H1 (cell line): ENCODE results near the gene DOK7. TPM values are rescaled to one million over a fixed set of nuclear protein-coding genes. Genes with fewer than 3 reads are reported as not detected.

Experiments
- CTCF ChIA-PET: fragments of 300-600 bp; sonication (Branson Sonifier 250); formaldehyde crosslinking; loops from one replicate; lab custom pipeline; 2021; ENCODE audit not compliant: partially characterized antibody; lab: Charles Lee
- POLR2A ChIA-PET: fragments of 300-600 bp; sonication (Branson Sonifier 250); formaldehyde crosslinking; loops from one replicate; lab custom pipeline; 2021; ENCODE audit warnings: inconsistent platforms; ENCODE audit not compliant: partially characterized antibody; lab: Charles Lee
- DNase-seq, 2 experiments: peaks; one replicate each; pipeline versions ENCODE4 v3.0.0 to v3.0.0-alpha.2; 2010 to 2022; ENCODE audit warnings: low spot score in 2 of 2, low read depth in 1 of 2, mixed read lengths in 1 of 2
- FAIRE-seq: peaks from 2 replicates; lab custom pipeline; 2011; peaks lifted over from hg19 to GRCh38; lab: Jason Lieb, UNC
- H2AFZ ChIP-seq: 2 replicates; pipeline ENCODE4 v1.8.1; 2012; ENCODE audit warnings: low read length, inconsistent platforms
- H2AK5ac ChIP-seq: 2 replicates; pipeline ENCODE4 v1.6.1; 2013; ENCODE audit warnings: low read depth, low read length
- H2BK120ac ChIP-seq: replicated peaks from 2 replicates; pipeline ENCODE3; 2013; ENCODE audit warnings: low read depth, low read length, inconsistent platforms
- H2BK12ac ChIP-seq: 2 replicates; pipeline ENCODE4 v1.6.1; 2013; ENCODE audit warnings: low read depth, low read length
- H2BK15ac ChIP-seq: 2 replicates; pipeline ENCODE4 v1.6.1; 2013; ENCODE audit warnings: low read length
- H2BK20ac ChIP-seq: 2 replicates; pipeline ENCODE4 v1.6.1; 2013; ENCODE audit warnings: low read length
- H2BK5ac ChIP-seq: 2 replicates; pipeline ENCODE4 v1.6.1; 2013; ENCODE audit warnings: low read depth, low read length
- H3K14ac ChIP-seq: 2 replicates; pipeline ENCODE4 v1.6.1; 2013; ENCODE audit warnings: inconsistent platforms; ENCODE audit not compliant: insufficient read length
- H3K18ac ChIP-seq: 2 replicates; pipeline ENCODE4 v1.6.1; 2013; ENCODE audit warnings: low read length; ENCODE audit errors: extremely low read depth
- H3K23ac ChIP-seq: 2 replicates; pipeline ENCODE4 v1.6.1; 2013; ENCODE audit warnings: inconsistent platforms; ENCODE audit not compliant: insufficient read length
- H3K23me2 ChIP-seq: 2 replicates; pipeline ENCODE4 v1.6.1; 2013; ENCODE audit warnings: low read depth, low read length
- H3K27ac ChIP-seq: 2 replicates; pipeline ENCODE4 v1.6.1; 2011; ENCODE audit warnings: low read depth, low read length, inconsistent platforms
- H3K27me3 ChIP-seq, 4 experiments: replicated peaks in 1 of 4; 1 replicate in 1 of 4; 2 replicates in 3 of 4; pipeline versions ENCODE4 v1.6.1 to v1.8.1; 2011 to 2013; ENCODE audit warnings: low read length in 3 of 4, mild to moderate bottlenecking in 3 of 4, inconsistent platforms in 2 of 4, mixed read lengths in 2 of 4, moderate library complexity in 1 of 4; ENCODE audit not compliant: control insufficient read depth in 3 of 4, insufficient read depth in 3 of 4; ENCODE audit errors: extremely low read depth in 1 of 4
- H3K36me3 ChIP-seq, 4 experiments: 2 replicates each; pipeline versions ENCODE4 v1.6.1 to v1.8.1; 2011 to 2013; ENCODE audit warnings: mild to moderate bottlenecking in 4 of 4, low read length in 3 of 4, moderate library complexity in 2 of 4, control low read depth in 1 of 4, inconsistent platforms in 1 of 4; ENCODE audit not compliant: insufficient read depth in 4 of 4, control insufficient read depth in 2 of 4
- H3K4ac ChIP-seq: replicated peaks from 2 replicates; pipeline ENCODE3; 2013; ENCODE audit warnings: low read length, low read depth, mixed read lengths, inconsistent platforms; ENCODE audit not compliant: insufficient read length
- H3K4me1 ChIP-seq, 4 experiments: replicated peaks in 1 of 4; 1 replicate in 1 of 4; 2 replicates in 3 of 4; pipeline versions ENCODE4 v1.6.1 to v1.8.1; 2011 to 2013; ENCODE audit warnings: low read length in 3 of 4, inconsistent platforms in 2 of 4, mixed read lengths in 1 of 4; ENCODE audit not compliant: insufficient read depth in 4 of 4, control insufficient read depth in 3 of 4
- H3K4me2 ChIP-seq, 2 experiments: 2 replicates each; pipeline versions ENCODE4 v1.6.1 to v1.8.1; 2011 to 2013; ENCODE audit warnings: low read depth in 2 of 2, low read length in 2 of 2, control low read depth in 1 of 2, inconsistent platforms in 1 of 2, mild to moderate bottlenecking in 1 of 2; ENCODE audit not compliant: insufficient read depth in 1 of 2
- H3K4me3 ChIP-seq, 4 experiments: fragments of 200-600, 300-600 bp in 1 of 4; sonication (generic), shearing (Covaris generic), sonication (Bioruptor Twin) in 1 of 4; 2 replicates each; pipeline versions ENCODE4 v1.5.1 to v1.8.1; 2011 to 2016; ENCODE audit warnings: low read length in 4 of 4, low read depth in 3 of 4, control low read depth in 2 of 4, inconsistent platforms in 2 of 4, mild to moderate bottlenecking in 2 of 4, mixed read lengths in 1 of 4, moderate library complexity in 1 of 4; ENCODE audit not compliant: insufficient read depth in 2 of 4; ENCODE audit errors: extremely low read depth in 1 of 4
- H3K56ac ChIP-seq: replicated peaks from 2 replicates; pipeline ENCODE3; 2013; ENCODE audit warnings: low read depth, mild to moderate bottlenecking, mixed read lengths, low read length, inconsistent platforms; ENCODE audit not compliant: insufficient read length
- H3K79me1 ChIP-seq: 2 replicates; pipeline ENCODE4 v1.6.1; 2013; ENCODE audit warnings: low read depth, low read length, control low read depth
- H3K79me2 ChIP-seq, 2 experiments: 2 replicates each; pipeline versions ENCODE4 v1.6.1 to v1.8.1; 2012 to 2013; ENCODE audit warnings: low read length in 2 of 2, mild to moderate bottlenecking in 2 of 2, inconsistent platforms in 1 of 2; ENCODE audit not compliant: insufficient read depth in 2 of 2, control insufficient read depth in 1 of 2
- H3K9ac ChIP-seq, 4 experiments: replicated peaks in 1 of 4; 1 replicate in 1 of 4; 2 replicates in 3 of 4; pipeline versions ENCODE4 v1.6.1 to v1.8.1; 2011 to 2013; ENCODE audit warnings: low read depth in 3 of 4, low read length in 3 of 4, control low read depth in 2 of 4, mild to moderate bottlenecking in 2 of 4, moderate library complexity in 2 of 4, inconsistent platforms in 1 of 4; ENCODE audit errors: extremely low read depth in 1 of 4
- H3K9me3 ChIP-seq, 2 experiments: 2 replicates each; pipeline versions ENCODE4 v1.6.1 to v1.8.1; 2012 to 2013; ENCODE audit warnings: mild to moderate bottlenecking in 2 of 2, moderate library complexity in 2 of 2, control low read depth in 1 of 2, inconsistent platforms in 1 of 2, low read depth in 1 of 2, low read length in 1 of 2, mixed read lengths in 1 of 2; ENCODE audit not compliant: insufficient read depth in 2 of 2
- H4K20me1 ChIP-seq, 2 experiments: replicated peaks in 1 of 2; 2 replicates each; pipeline versions ENCODE3 to v1.8.1; 2011 to 2013; ENCODE audit warnings: inconsistent platforms in 2 of 2, low read length in 2 of 2, mild to moderate bottlenecking in 1 of 2; ENCODE audit not compliant: insufficient read depth in 2 of 2, control insufficient read depth in 1 of 2
- H4K5ac ChIP-seq: 2 replicates; pipeline ENCODE4 v1.6.1; 2013; ENCODE audit warnings: low read length, low read depth, mixed read lengths, inconsistent platforms; ENCODE audit not compliant: insufficient read length
- H4K8ac ChIP-seq: 2 replicates; pipeline ENCODE4 v1.8.0; 2013; ENCODE audit warnings: mild to moderate bottlenecking, moderate library complexity, low read length, inconsistent platforms; ENCODE audit not compliant: insufficient read depth; ENCODE audit errors: extremely low read depth
- H4K91ac ChIP-seq: replicated peaks from 2 replicates; pipeline ENCODE3; 2013; ENCODE audit warnings: low read length, mixed read lengths, inconsistent platforms; ENCODE audit not compliant: insufficient read length
- EZH2 ChIP-seq: fragments of 200-600 bp; sonication (generic); IDR thresholded peaks from 2 replicates; pipeline ENCODE4 v1.7.1; 2012; ENCODE audit warnings: low read depth, mild to moderate bottlenecking, moderate library complexity, low read length, inconsistent platforms; ENCODE audit not compliant: severe bottlenecking
- MAFK ChIP-seq: IDR thresholded peaks from 2 replicates; pipeline ENCODE4 v1.6.1; 2012; ENCODE audit warnings: low read depth, mild to moderate bottlenecking, improper control_type of control experiment, low read length
- NANOG ChIP-seq: IDR thresholded peaks from 2 replicates; pipeline ENCODE4 v1.6.1; 2011; ENCODE audit warnings: low read length, low read depth, mild to moderate bottlenecking, inconsistent platforms; ENCODE audit not compliant: insufficient read depth, poor library complexity, severe bottlenecking
- PHF8 ChIP-seq: fragments of 200-600 bp; sonication (generic); conservative IDR thresholded peaks from 2 replicates; pipeline ENCODE4 v1.7.1; 2012; ENCODE audit warnings: low read depth, mild to moderate bottlenecking, inconsistent platforms, low read length, moderate library complexity
- WGBS, 2 experiments: shearing (Covaris generic) in 1 of 2; methylation state at CpG; one replicate each; pipeline versions ENCODE4 v1.1.6 to v1.1.7; 2013 to 2015; ENCODE audit warnings: low lambda C conversion rate in 2 of 2, mixed read lengths in 2 of 2, inconsistent platforms in 1 of 2, low coverage in 1 of 2, missing lambda C conversion rate in 1 of 2; ENCODE audit not compliant: insufficient replicate concordance in 2 of 2, insufficient coverage in 1 of 2, insufficient read length in 1 of 2; ENCODE audit errors: extremely low coverage in 1 of 2, missing lambda C conversion rate in 1 of 2; 5-methylcytosine and 5-hydroxymethylcytosine counted together
- polyA plus RNA-seq, 7 experiments: library from polyadenylated mRNA; depleted of rRNA in 3 of 7; stranded (reverse) in 5 of 7; unstranded in 2 of 7; fragments of >200 nt in 5 of 7; fragments of 200-250 nt in 2 of 7; gene quantifications; 1 replicate in 5 of 7; 2 replicates in 1 of 7; 4 replicates in 1 of 7; pipeline versions ENCODE4 v1.2.1 to v1.2.3, GENCODE V29; 2011 to 2013; ENCODE audit warnings: missing spikeins in 2 of 7, mixed read lengths in 2 of 7
- total RNA-seq: library from RNA; stranded (reverse); fragmentation: NEBNext Ultra II Directional; extraction: Animal tissue kit (Norgen Biotek cat#: 25700); gene quantifications from 2 replicates; pipeline ENCODE4 v1.2.1, GENCODE V29; 2021

DOK7 gene
- total and polyA plus RNA-seq, 2 of the 8 experiments (the other 6 are each of a cell fraction or from before 2014, with no cell fraction given) = 0.32 TPM; not detected in 1

GRCh38 chr4:3494462-3494871, 31.4 kb downstream of the DOK7 start:
- no peaks in the 10 kb centered on the region for H3K36me3 ChIP-seq
- H3K18ac ChIP-seq = no peak overlapping the region; the same call in 1 of the 2 replicates
- no peak overlapping the region for H2BK15ac ChIP-seq
- H3K4me2 ChIP-seq = no peak overlapping the region
- no peak overlapping the region for H2BK120ac ChIP-seq
- H3K79me1 ChIP-seq = no peaks in the 10 kb centered on the region
- H4K8ac ChIP-seq = peak overlapping the region; percentile 42; the same call in 1 of the 2 replicates
- no peak overlapping the region for H3K4me3 ChIP-seq
- no peaks in the 10 kb centered on the region for H3K79me2 ChIP-seq
- no peak for DNase-seq
- no peaks in the 10 kb centered on the region; the same call in 1 of the 2 replicates for H3K23me2 ChIP-seq
- H2BK12ac ChIP-seq = no peak overlapping the region
- no peak overlapping the region for H2BK5ac ChIP-seq
- TF ChIP-seq NANOG (no peak), EZH2 (no peak), PHF8 (no peak), MAFK (no peak)
- ChIA-PET POLR2A (interaction anchor here (1.4 to 2.0 kb wide), 3 partner anchors 11 to 29 kb away, joined by 4 to 5 read pairs (median 4); no protein-coding TSS in a partner anchor), CTCF (interaction anchor here (1.0 to 2.0 kb wide), 5 partner anchors 14 to 387 kb away, joined by 3 to 13 read pairs (median 3); no protein-coding TSS in a partner anchor)
- no peak overlapping the region for H2AK5ac ChIP-seq
- no peak overlapping the region for H3K9ac ChIP-seq
- H3K4ac ChIP-seq = no peak overlapping the region
- H2BK20ac ChIP-seq = no peak overlapping the region
- FAIRE-seq = no peak
- no peak overlapping the region for H4K91ac ChIP-seq
- H3K23ac ChIP-seq = no peak overlapping the region
- H4K5ac ChIP-seq = no peak overlapping the region
- no peaks in the 10 kb centered on the region for H3K9me3 ChIP-seq
- peaks cover 41 to 84% (median 74%) of the 10 kb centered on the region in 4 experiments for H3K27me3 ChIP-seq
- 78% methylated on average over 15 of the region's 15 CpGs; no CpG with 5 or more reads in 1 of the 2 experiments for WGBS, 2 experiments
- no peak overlapping the region for H3K27ac ChIP-seq
- peaks cover 0 to 22% (median 12%) of the 10 kb centered on the region in 4 experiments; a peak in 5 of 7 replicates for H3K4me1 ChIP-seq
- H4K20me1 ChIP-seq = peaks cover 14 to 32% of the 10 kb centered on the region in 2 experiments
- H3K56ac ChIP-seq = no peak overlapping the region
- H3K14ac ChIP-seq = no peak overlapping the region
- no peak overlapping the region for H2AFZ ChIP-seq
